SK-N-MC (cell line): ENCODE results near the gene ADCYAP1R1.

Experiments used
- EZH2 ChIP-seq: fragments of 200-600 bp; sonication (generic); IDR thresholded peaks from one replicate; pipeline ENCODE4 v1.6.1; 2017; ENCODE audit warnings: antibody characterized with exemption
- FOXP2 ChIP-seq: optimal IDR thresholded peaks from 2 replicates; pipeline ENCODE3; 2011; ENCODE audit warnings: mild to moderate bottlenecking, moderate library complexity; ENCODE audit not compliant: insufficient read depth; ENCODE audit errors: extremely low read length, control extremely low read depth
- POLR2AphosphoS5 ChIP-seq: IDR thresholded peaks from 2 replicates; pipeline ENCODE4 v1.6.1; 2012; ENCODE audit warnings: mild to moderate bottlenecking, low read depth, low read length, borderline replicate concordance

DNA sequence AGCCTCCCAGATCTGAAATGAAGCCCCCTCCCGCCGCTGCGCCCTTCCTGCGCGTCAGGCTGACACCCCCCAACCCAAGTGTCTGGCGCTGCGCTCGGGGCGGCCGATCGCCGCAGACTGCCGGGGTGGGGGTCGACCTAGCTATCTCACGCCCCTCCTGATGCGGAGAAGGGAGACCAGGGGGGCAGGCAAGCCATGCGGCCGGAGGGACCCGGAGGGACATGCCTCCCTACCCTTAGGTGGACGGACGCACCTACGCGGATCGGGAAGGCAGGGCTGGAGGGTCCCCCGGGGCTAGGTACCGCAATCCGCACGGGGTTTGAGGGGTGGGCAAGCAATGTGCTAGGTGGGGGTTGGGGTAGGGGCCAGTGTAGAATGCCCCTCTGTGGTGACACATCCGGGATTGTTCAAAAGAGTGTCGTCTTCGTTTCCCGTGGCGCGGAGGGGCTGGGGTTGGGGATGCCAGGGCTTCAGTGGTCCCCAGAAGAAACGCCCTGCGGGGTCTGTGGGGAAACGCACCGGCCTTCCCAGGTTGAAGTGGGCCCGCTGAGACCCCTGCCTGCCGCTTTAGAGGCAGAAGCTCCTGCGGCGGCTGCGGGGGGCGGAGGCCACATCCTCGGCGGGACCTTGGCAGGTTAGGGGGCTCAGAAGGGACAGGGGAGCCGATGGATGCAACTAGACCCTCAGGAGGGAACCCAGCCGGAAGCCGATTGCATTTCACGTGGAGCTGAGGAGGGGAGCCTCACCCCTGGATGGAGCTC, 913 bp downstream of the ADCYAP1R1 start:
- TF ChIP-seq EZH2 (no peak), POLR2AphosphoS5 (no peak), FOXP2 (no peak)
